NCI-H748 (cell line): ENCODE data around the gene OPN1MW2.
"Not testable (repeated sequence)": the region's sequence is repeated elsewhere in the genome, so short reads cannot be mapped to it uniquely, and the experiment has no call there.

Source experiments
- DNase-seq: peaks from one replicate; lab custom pipeline; 2025; ENCODE audit not compliant: unreplicated experiment; lab: John Stamatoyannopoulos, UW

OPN1MW2 gene

DNA sequence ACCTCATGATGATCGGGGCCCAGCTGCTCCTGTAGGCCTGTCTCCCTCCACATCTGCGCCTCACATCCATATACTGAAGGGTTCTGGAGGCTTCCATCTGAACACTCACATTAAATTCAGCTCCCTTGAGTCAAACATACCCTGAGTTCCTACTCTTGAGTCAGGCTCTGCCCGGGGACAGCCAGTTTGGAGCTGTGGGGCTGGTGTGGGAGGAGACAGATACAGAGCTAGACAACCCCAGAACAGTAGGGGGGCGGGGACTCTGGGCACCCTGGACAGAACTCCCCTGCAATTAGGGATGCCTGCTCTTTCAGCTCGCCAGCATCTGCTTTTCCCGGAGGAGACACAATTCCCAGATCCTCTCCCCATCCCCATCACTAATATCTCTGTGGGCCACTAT lies 43.5 kb downstream of the OPN1MW2 start:
- not testable (repeated sequence) for DNase-seq

DNA sequence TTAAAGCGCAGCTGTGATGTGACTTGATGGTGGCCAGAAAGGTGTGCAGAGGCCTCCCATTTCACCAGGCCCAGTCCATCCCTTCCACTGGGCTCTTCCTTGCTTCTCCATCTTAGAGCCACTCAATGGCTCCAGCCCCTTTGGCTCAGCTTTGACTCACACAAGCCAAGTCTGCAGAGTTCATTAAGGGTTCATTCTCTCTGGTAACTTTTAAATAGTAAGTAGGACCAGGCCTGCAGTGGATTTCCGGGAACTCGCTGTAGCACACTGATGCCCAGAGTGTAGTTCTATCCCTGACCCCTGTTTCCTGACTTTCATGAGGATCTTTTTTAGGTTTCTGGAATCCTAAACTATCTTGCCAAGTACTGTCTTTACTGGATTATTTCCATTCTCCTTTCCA lies 49.7 kb downstream of the OPN1MW2 start:
- DNase-seq, result not testable (repeated sequence)
